GM21367 (cell line): ENCODE data around the gene RXRB.
"Not testable (repeated sequence)": the region's sequence is repeated elsewhere in the genome, so short reads cannot be mapped to it uniquely, and the experiment has no call there.

Experiments
- ATAC-seq: cut with Tn5 transposase; IDR thresholded peaks from one replicate; pipeline ENCODE4 v1.9.1; 2021; ENCODE audit not compliant: unreplicated experiment

The RXRB gene

GRCh38 chr6:33164665-33165373 lies 35.6 kb downstream of the RXRB start:
- ATAC-seq, result no peak

DNA sequence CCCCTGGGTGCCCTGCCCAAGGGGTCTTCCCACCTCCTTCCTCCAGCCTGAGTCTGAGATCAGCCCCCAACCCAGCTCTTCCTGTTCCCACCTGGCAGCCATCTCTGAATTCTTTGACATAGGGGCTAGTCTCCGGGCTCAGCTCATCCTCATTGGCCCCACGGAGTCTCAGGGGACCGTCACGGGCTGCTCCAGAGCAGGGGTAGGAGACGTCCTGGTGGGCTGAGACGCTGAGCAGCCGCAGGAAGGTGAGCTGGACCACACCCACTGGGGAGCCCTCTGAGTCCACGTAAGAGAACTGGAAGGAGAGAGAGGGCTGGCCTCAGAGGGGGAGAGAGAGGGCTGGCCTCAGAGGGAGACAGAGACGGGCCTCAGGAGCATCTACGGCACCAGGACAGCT lies 36.3 kb downstream of the RXRB start:
- ATAC-seq, result no peak

- ATAC-seq, result no peak
Measured at GRCh38 chr6:33163540-33163939, 36.9 kb downstream of the RXRB start.

GRCh38 chr6:33161354-33162331 lies 38.8 kb downstream of the RXRB start:
- peak; percentile 71 for ATAC-seq

DNA sequence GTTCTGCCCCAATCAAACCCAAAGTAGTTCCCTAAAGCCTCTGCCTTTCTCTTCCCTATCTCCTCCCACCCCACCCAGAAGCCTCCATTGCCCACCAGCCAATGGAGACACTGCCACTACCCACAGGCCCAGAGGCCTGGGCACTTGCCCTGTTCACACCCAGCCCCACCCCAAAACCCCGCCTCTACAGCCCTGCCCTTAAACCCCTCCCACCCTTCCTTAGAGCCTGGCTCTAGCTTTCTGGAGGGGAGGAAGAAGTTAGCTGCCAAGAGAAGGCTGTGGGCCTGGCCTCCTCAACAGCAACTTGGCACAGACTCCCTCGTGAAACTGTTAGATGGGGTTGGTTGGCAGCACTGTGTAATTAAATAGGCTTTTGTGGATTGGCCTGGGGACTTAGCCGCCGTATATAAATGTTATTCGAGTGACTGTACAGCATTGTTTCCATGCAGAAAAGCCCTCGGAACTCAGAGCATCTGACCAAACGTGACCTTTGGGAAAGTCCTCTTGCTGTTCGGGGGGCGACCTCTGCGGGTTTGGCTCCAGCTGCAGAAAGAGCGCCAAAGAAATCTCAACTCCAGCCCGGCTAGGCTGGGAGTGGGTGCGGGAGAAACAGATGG lies 39.6 kb downstream of the RXRB start:
- ATAC-seq, result no peak

GRCh38 chr6:33160096-33160495 lies 40.4 kb downstream of the RXRB start:
- ATAC-seq, result no peak

- no peak for ATAC-seq
Measured at GRCh38 chr6:33156964-33157363, 43.5 kb downstream of the RXRB start.

- no peak for ATAC-seq
Measured at GRCh38 chr6:33156561-33156960, 43.9 kb downstream of the RXRB start.

GRCh38 chr6:33154349-33154748 lies 46.1 kb downstream of the RXRB start:
- ATAC-seq, result no peak

DNA sequence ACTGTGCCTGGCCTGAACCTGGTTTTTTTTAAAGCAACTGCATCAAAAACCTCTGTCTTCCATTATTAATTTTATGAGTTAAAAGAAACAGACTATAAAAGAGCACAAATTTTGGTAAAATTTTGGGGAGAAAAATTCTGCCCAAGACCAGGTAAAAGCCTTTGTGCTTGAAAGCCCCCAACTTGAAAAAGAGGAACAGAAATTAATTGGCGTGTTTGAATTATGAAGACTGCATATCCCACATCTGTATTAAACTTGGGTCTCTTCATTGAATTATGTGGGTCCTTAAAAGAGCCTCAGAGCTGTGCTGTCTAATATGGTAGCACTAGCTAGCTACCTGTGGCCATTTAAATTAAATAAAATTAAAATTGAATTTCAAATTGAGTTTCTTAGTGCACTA lies 49.4 kb downstream of the RXRB start:
- no peak for ATAC-seq

DNA sequence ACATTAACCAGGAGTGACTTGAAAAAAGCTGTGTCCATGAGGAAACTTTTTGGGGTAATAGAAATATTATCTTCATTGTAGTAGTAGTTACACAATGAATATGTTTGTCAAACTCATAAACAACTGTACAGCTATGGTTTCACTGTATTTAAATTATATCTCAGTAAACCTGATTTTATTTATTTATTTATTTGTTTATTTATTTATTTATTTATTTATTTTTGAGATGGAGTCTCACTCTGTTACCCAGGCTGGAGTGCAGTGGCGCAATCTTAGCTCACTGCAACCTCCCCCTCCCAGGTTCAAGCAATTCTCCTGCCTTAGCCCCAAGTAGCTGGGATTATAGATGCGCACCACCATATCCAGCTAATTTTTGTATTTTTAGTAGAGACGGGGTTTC lies 49.9 kb downstream of the RXRB start:
- ATAC-seq, result not testable (repeated sequence)

DNA sequence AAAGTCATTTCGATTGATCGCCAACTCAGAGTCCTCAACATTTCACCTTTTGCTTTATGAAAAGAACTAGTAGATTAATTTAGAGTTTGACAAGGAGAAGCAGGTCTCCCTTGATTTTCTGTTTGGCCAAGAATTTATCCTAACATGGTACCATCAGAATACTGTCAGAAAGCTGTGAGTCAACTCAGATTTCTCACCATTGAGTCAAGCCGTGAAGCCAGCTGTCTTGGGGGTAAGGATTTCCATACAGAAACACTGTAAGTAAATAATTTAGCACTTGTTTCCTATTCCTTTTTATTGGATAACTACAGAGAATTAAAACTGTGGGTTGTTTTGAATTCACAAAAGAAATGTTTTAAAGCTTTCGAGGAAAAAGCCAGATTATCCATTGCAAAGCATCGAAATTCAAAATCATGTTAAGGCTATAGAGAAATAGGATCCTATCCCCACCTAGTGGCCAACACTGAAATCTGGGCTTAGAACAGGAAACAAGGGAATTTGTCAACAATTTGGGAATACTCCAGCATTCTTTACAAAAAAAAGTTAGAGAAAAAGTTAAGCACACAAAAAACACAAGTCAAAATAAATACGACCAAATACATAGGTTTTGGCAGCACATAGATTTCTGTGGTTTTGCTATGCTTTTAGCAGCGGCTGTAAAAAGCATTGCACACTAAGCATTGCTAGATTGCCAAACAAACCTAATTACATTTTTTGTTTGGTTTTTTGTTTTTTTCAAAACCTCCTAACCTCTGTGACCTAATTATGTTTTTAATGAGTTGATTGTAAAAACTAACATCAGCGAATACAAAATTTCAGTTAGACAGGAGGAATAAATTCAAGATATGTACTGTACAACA lies 52.4 kb downstream of the RXRB start:
- ATAC-seq, result no peak

GRCh38 chr6:33144373-33144772 lies 56.1 kb downstream of the RXRB start:
- no peak for ATAC-seq
